GOT3 (cell line): ENCODE data around the gene AMOTL2.

Experiments
- DNase-seq: peaks from one replicate; lab custom pipeline; 2025; ENCODE audit warnings: mixed read lengths; lab: John Stamatoyannopoulos, UW

The AMOTL2 gene

DNA sequence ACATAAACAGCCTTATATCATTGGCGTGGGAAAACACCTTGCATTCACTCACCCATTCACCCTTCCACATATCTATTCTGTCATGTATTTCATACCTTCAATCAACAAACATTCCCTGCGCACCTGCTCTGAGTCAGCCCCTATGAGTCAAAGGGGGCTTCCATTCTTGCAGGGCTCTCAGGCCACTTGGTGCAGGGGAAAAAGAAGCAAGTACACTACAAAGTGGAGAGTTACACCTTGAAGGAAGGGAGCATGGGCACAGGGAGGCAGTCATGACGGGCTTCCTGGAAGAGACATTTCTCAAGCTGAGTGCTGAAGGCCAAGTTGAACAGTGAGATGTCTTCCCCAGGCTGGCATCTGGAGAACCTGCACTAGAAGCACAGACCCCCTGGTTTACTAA lies 4.6 kb upstream of the AMOTL2 start:
- DNase-seq, result no peak

DNA sequence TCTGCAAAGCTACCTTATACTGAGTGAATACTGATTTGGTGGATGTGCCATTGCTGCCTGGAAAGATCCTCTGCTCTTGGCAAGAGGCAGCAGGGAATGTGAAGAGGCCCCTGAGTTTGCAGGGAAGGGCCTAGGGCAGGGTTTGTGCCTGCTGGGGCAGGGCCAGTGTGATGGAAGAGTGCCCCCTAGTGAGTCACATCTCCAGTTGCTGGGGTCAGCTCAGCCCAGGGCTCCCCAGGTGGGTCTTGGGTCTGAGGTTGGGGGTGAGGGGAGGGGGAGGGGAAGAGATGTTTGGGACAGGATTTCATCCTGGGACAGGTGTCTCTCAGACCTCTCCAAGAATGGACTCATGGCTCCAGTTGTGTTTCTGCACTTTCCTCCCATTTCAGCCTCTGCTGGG lies 4.1 kb upstream of the AMOTL2 start:
- DNase-seq, result no peak

DNA sequence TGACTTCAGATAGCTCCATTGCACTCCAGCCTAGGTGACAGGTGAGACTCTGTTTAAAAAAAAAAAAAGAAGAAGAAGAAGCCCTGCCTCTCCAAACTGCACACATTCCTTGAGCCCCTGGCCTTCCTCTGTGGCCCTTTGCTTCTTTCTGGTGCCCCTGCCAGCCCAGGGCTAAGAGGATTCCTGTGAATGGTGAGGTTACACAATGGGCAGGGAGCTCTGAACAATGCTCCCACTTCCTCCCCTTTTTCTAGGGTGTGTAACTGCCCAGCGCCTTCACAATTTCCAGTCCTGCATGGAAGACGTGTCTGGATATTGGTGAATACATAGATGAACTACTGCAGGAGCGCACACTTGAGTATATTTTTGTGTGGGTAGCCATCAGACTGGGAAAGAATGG lies 3.6 kb upstream of the AMOTL2 start:
- DNase-seq, result no peak

DNA sequence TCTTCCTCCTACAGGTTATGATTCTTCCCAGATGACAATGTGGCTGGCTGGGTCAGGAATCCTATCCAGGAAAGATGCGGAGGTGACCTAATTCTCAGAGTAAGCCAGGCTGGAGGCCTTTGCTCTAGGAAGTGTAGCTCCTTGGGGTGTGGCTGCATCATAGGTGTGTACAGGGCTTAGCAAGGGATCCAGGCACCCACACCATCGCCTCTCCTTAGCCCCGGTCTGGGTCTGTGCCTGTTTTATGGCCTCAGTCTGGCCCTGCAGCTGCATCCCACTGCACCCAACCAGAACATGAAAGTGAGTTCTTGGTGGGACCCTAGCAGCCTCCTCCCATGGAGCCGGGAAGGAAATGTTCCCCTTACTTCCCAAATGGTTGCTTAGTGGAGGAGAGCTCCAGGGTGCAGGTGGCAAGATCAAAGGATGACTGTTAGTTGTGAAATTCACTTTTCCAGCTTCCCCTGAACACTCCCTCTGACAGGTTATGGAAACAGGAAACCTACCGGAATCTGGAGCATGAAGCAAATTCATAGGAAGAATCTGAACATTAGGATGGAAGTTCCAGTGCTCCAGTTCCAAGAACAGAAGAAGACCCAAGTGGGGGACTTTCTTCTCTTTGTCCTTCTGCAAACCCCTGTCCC lies 2.7 kb upstream of the AMOTL2 start:
- no peak for DNase-seq

DNA sequence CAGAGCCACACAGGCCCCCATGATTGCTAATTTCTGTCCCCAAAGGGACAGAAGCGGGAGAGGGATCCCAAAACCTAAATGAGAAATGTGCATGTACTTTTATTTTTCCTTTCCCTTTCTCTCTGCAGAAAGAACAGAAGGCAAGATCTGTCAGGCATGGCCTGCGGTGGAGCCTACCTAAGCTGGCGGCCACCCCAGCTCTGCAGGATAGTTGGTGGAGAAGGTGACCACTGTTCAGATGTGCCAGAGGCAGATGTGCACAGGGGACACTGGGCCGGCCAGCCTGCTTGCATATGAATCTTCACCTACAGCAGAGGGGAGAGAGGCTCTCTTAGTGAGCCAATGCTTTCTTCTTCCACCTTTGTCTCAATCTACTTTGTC lies 2.1 kb upstream of the AMOTL2 start:
- no peak for DNase-seq

DNA sequence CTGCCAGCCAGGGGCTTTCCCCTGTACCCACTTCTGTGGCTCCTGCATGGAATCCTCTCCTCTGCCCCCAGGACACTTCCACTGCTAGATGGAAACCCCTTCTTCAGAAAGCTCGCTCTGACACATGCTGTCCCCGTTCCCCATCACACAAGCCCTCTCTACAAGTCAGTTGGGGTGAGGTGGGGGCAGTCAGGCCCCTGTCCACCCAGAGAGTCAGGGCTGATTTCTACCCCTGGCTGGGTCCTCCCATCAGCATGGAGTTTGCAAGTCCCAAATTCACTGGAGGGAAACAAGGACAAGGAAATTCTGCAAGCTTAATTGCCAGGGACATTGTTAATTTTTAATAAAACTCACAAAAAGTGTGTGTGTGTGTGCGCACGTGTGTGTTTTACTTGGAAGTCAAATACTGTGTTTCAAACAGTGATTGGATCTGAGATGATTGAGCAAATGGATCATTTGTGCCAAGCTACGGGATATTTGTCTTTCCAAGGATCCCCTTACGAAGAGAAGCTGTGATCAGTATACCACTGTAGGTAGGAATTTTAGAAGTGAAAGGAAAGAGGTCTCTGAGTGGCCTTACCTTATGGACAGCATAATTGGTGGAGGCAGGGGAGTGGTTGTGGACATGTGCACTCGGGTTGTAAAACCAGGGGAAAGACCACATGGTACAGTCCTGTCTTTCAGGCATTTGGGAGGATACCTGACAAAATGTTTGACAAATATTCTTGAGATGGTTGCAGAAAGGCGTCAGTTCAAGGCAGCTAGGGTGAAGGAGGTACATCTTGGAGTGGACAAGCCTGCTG lies 1.5 kb upstream of the AMOTL2 start:
- no peak for DNase-seq

DNA sequence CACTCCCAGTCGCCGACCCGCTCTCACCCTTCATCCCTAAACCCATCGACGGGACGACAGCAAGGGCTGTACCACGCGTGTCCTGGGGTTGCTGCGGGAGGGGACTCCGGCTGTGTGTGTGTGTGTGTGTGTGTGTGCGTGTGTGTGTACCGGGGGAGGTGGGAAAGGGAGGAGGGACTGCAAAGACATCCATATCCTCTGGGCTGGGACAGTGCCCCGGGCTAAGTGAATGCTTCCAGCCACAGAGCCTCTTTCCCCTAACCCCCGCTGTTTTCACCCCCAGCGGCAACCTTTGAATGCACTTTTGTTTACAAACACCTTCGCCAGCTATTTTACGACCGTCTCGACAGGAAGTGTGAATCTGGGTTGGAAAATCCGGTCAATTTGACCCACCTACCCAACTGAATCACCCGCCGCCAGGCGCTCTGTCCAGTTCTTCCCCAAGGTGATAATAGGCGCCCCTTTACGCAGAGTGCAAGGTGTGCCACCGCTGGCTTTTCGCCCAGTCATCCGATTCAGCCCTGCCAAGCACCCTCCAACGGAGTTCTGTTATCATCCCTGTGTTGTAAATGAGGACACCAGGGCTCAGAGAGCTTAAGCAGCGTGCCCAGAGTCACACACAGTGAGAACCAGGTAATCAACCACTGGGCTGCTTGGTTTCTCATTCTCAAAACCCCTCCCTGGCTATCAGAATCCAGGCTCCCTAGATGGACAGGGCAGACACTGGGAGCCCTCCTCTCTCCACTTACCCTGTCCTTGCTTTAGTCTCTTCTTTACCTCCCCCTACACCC lies 739 bp upstream of the AMOTL2 start:
- DNase-seq, result no peak

DNA sequence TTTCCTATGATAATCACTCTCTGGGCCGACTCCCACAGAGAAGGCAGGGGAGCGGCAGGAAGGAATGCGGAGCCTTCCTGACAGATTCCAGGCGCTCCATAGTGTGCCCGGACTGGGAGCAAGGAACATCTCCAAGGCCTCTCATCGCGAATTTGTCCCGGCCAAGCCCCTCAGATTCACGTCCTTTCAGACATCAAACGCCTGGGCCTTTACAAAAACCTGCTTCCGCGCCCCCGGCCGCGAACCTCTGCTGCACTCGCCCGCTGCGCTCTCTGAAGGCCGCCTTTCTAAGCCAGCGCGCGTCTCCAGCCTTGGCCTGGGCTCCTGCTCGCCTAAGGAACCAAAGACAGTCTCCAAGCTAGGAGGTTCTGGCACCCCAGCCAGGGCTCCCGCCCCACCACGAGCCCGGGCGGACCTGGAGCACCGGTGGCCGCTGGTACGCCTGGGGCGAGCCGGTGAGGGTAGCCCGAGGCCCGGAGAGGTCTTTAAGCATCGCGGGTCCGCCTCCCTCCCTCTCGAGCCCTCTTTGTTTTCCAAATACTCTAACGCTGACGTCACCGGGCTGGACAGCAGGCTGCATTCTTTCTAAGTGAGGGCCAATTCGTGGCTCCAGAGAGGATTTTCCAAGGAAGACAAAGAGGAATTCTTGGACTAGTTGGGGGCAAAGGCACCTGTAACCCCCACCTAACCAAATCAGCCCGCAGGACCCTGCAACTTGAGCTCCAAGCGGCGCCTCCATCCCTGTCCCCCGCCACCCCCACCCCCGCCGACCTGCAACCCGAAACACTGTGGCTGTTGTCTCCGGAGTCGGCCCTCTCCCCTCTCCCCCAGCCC lies 759 bp downstream of the AMOTL2 start:
- DNase-seq, result no peak

DNA sequence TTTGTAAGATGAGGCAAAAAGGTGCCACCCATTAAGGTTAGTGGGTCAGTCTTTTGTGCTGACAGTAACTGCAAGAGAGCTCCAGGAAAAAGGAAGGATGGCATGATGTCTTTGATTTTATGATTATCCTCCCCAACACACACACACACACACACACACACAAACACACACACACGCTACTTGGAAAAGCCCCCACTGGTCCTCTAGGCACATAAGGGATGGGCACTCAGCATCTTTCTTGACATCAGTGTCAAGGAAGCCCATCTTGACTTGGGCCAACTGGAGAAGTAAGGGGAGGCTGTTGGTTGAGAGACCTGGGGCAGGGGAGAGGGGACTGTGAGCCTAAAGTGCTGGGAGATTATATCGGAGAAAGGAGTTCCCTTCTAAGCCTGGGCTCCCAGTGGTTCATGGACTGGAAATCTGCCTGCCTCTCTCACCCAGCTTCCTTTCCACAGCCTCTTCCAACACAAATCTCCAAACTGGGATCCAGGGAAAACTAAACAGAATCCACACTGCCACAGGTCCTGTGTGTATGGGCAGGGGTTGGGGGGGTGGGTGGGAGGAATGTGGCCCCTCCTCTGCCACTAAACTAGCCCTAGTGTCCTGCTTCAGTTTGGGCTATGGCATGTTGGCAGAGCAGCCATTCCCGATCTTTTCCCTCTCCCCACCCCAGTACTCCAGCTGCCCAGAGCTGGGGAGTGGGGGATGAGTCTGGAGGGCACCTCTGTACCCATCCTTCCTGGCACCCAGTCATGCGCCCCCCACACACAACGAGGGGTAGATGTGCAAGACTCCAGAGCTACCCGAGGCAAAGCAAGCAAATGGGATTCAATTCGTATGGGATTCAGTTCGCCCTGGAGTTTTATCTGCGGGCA lies 1.6 kb downstream of the AMOTL2 start:
- DNase-seq, result no peak

DNA sequence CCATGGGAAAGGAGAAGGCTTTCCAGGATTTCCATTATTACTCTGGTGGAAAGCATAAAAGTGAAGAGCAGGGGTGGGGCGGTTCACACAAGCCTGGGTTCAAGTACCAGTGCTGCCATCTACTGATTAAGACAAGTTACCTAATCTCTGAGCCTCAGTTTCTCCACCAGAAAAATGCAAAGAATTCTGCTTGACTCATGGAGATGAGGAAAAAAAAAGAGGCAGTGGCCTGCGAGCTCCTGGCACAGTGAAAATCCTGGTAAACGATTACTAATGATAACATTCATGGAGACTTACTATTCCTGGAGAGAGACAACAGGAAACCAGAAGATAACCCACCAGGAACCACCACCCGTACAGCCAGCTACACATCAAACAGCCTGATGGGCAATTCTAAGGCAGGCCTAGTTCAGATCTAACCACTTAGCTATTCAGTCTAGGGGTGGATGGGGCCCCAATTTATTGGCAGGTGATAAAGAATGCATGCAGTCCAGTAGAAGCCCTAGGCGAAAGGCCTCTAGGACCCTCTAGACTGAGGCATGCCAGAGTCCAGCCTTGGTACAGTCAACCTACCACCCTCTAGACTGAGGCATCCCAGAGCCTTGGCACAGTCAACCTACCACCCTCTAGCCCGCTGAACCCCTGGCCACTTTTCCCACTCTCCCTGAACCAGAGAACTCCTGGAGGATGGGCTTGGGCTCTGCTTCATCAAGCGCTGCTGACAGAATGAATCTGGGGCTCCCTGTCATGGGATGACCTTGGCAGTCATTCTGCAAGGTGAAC lies 2.5 kb downstream of the AMOTL2 start:
- DNase-seq, result no peak

DNA sequence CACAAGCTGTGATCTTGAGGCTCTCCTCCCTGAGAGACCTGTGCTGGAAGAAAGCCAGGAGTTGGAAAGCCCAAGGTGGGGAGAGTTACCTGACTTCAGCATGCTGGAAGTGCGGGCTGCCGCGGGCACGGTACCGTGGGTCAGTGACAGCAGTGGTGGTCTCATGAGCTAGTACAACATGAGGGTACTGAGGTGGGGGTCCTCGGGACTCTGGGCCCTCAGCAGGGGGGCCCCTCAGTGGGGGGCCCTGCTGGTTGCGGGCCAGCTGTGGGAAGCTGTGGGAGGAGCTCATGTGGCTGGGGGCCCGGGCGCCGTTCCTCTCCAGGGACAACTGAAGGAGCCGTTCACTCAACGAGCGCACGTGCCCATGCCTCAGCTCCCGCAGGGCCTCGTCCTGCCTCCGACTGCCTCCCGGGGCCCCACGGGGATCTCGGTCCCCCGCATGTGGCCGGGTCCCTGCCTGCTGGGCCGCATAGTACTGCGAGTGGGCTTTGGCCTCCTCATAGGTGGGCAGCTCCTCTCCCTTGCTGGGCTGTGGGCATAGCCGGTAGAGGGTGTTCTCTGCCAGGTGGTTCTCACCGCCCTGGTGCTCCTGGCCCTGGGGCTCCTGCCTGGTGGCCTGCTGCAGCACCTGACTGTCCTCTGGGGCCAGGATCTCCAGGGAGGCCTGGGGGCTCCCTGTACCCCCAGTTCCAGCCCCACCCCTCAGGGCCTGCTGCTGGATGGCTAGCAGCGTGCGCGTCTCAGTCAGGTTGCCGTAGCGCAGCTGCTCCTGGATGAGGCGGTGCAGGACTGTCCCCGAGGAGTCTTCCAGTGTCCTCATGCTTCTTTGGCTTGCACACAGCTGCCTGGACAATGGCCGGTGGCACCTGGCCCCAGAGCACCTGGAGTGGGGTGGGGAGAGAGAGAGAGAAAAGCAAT lies 3.4 kb downstream of the AMOTL2 start:
- DNase-seq, result no peak

DNA sequence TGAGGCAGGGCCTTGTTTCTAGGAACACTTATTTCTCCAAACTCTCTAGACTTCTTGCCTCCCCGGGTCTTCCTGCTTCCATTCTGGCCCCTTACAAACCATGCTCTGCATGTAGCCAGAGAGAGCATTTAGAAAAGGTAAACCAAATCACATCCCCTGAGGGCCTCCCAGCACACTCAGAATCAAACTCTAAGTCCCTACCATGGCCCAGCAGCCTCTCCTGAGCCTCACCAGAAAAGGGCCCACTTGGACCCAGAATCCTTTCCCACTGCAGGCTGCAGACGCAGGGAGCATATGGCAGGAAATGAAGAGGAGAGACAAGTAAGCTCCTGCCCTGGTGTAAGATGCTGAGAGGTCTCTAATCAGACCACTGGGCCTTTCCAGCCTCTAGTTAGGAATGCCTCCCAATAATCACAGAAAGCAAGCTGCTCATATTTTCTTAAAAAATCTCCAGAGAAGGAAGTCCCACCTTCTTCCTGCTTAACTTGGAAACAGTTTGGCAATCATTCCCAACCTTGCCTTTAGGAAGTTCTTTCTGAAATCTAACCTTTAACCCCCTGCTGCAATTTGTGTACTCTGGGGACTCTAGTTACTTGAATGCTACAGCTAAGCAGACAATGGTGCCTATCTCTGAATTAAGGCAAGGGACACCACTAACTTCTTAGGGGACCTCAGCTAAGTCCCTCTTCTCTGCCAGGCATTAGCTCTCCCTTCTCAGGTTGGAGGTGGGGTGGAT lies 4.2 kb downstream of the AMOTL2 start:
- no peak for DNase-seq

DNA sequence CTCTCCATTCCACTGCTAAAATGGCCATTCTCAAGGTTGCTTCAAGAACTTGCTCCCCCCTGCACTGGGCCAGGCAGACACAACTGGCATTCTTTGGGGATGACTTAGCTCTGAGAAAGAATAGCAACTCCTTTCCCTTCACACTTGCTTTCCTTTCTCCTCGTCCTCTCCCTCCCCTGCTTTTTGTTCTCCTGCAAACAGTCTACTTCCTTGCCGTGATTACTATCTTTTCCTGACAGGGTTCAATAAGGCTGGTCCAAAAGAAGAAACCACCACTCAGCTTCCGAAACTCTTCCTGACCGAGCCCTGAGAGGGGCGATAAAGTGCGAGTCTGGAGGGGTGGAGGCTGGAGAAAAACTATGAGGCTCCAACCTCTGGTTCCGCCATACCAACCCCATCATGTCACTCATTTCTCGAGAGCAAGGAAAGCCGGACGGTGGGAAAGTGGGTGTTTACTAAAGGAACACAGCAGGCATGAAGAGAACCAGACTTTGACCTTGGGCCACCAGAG lies 5.0 kb downstream of the AMOTL2 start:
- DNase-seq, result no peak

DNA sequence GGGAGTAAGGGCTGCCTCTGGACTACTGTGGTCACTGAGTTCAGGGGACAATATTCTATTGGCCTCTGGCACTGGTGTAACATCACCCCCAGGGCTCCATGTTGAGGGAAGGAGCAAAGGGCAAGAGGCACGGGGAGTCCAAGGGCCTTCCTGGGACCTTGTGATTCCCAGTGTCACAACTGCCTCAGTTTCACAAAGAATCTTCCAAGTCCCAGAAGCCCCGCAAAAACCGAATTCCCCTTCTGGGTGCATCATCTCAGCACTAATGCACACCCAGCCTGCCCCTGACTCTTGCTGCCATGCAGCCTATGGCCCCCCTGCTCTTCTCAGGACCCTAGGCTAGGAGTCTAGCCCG lies 5.5 kb downstream of the AMOTL2 start:
- no peak for DNase-seq

DNA sequence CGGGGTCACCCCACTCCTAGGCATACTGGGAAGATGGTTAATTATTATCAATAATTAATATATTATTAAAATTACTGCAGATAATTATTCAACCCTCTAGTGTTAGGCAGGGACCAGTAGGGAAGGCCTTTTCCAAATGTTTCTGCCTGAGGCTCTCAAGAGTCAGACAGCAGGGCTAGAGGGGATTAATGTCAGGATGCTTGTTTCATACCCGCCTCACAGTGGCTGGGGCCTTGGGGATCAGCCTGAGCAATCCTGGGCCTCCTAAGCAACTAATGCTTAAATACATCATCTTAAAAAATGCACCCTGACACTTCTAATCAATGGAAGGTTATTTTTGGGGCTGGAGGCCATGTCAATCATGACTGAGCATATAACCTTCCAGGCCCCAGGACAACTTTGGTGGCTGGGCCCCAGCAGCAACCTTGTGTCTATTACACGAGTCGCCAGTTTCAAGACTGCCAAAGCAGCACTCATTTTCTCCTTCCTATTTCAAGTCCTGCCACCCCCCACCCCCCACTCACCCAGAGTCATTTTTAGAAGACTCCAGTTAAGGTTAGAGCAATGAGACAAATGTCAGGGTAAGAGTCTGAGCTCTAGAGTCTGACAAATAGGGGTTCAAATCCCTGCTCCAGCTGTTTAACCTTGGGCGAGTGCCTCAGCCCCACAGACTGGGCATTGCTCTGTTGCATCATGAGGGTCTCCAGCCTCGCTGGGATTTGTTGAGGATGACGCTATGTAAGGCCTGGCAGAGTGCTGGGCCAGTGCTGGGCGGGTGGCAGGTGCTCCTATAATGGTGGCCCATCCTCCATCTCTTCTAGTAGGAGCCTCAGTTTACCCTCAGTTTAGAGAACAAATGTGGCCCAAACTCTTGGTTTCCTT lies 6.1 kb downstream of the AMOTL2 start:
- DNase-seq, result no peak

DNA sequence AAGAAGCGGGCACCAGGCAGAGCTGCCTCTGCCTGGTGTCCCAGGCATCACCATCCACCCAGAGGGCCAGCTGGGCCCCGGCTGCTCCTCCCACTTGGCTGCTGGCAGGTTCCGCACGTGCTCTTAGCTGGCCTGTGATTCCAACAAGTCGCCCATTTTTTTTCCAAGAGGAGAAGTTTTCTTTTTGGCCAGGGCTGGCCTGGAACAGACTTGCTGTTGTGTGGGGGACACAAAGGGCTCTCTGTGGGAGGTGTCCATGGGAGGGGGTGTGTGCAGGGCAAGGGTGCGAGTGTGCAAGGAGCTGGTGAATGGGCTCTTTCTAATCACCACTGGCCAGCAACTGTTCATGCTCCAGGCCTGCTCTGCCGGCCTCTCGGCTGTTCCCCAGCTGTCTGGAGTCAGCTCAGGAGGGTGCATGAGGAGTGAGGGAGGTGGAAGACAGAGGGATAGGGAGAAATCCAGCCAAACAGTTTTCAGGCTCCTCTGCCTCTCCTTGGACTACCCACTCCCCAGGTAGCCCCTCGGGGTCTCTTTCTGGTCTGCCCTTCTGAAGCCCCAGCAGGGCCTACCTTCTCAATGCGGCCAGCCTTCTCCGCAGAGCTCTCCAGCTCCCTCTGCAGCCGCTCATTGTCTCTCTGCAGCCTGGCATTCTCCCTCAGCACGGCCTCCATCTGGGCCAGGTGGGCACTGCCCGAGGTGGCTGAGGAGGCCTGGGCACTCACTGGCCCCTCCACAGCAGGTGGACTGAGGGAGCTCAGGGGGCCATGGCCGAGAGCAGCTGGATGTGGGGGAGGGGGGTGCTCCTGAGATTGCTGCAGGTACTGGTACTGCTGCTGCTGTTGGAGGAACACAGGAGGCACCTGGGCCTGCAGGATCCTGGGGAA lies 7.1 kb downstream of the AMOTL2 start:
- DNase-seq, result no peak
